Measurements from ENCODE around the gene HAVCR2. TPM values are rescaled to one million over a fixed set of nuclear protein-coding genes. Genes with fewer than 3 reads are reported as not detected.

The HAVCR2 gene
- total RNA-seq, 1 experiment from 2014 or later: not detected

DNA sequence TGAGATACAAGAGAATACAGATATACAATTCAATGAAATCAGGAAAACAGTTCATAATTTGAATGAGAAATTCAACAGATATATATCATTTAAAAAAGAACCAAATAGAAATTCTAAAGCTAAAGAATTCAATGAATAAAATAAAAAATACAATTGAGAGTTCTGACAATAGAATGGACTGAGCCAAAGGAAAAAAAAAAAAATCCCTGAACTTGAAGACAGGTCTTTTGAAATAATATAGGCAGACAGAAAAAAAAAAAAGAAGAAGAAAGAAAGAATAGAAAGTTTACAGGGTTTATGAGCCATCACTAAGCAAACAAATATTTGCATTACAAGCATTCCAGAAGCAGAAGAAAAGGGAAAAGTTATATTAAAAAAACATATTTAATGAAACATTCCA, 12.9 kb upstream of the HAVCR2 start:
- DNase-seq (ENCODE audit: low read depth, low spot score) (no peak), ATAC-seq (no peak)
- Histone ChIP-seq H3K27me3 (ENCODE audit: control insufficient read depth, insufficient read depth, low read length) (no peaks in the 10 kb centered on the region), H3K9me3 (ENCODE audit: control insufficient read depth, insufficient read depth, low read depth, low read length) (no peaks in the 10 kb centered on the region), H3K27ac (ENCODE audit: low read length) (no peak overlapping the region), H3K36me3 (ENCODE audit: control insufficient read depth, insufficient read depth, low read length) (no peaks in the 10 kb centered on the region), H3K4me3 (ENCODE audit: low read depth in 2 of 2, low read length in 2 of 2) (no peak overlapping the region), H3K4me1 (ENCODE audit: control insufficient read depth, insufficient read depth, low read length) (no peaks in the 10 kb centered on the region)
- no peak for TF ChIP-seq SIN3A (IDR thresholded peaks at IDR 0.05; ENCODE audit: borderline replicate concordance, insufficient read depth, low read depth, low read length)
- no peak for TF ChIP-seq TCF7L2 (IDR thresholded peaks at IDR 0.05; ENCODE audit: low read depth, low read length)
- no peak for TF ChIP-seq POLR2AphosphoS5 (IDR thresholded peaks at IDR 0.05; ENCODE audit: low read depth, low read length)
- TF ChIP-seq, protein P1, sequence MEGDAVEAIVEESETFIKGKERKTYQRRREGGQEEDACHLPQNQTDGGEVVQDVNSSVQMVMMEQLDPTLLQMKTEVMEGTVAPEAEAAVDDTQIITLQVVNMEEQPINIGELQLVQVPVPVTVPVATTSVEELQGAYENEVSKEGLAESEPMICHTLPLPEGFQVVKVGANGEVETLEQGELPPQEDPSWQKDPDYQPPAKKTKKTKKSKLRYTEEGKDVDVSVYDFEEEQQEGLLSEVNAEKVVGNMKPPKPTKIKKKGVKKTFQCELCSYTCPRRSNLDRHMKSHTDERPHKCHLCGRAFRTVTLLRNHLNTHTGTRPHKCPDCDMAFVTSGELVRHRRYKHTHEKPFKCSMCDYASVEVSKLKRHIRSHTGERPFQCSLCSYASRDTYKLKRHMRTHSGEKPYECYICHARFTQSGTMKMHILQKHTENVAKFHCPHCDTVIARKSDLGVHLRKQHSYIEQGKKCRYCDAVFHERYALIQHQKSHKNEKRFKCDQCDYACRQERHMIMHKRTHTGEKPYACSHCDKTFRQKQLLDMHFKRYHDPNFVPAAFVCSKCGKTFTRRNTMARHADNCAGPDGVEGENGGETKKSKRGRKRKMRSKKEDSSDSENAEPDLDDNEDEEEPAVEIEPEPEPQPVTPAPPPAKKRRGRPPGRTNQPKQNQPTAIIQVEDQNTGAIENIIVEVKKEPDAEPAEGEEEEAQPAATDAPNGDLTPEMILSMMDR (IDR thresholded peaks at IDR 0.05): no peak
- TF ChIP-seq, protein P2, sequence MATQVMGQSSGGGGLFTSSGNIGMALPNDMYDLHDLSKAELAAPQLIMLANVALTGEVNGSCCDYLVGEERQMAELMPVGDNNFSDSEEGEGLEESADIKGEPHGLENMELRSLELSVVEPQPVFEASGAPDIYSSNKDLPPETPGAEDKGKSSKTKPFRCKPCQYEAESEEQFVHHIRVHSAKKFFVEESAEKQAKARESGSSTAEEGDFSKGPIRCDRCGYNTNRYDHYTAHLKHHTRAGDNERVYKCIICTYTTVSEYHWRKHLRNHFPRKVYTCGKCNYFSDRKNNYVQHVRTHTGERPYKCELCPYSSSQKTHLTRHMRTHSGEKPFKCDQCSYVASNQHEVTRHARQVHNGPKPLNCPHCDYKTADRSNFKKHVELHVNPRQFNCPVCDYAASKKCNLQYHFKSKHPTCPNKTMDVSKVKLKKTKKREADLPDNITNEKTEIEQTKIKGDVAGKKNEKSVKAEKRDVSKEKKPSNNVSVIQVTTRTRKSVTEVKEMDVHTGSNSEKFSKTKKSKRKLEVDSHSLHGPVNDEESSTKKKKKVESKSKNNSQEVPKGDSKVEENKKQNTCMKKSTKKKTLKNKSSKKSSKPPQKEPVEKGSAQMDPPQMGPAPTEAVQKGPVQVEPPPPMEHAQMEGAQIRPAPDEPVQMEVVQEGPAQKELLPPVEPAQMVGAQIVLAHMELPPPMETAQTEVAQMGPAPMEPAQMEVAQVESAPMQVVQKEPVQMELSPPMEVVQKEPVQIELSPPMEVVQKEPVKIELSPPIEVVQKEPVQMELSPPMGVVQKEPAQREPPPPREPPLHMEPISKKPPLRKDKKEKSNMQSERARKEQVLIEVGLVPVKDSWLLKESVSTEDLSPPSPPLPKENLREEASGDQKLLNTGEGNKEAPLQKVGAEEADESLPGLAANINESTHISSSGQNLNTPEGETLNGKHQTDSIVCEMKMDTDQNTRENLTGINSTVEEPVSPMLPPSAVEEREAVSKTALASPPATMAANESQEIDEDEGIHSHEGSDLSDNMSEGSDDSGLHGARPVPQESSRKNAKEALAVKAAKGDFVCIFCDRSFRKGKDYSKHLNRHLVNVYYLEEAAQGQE (IDR thresholded peaks at IDR 0.05; ENCODE audit: insufficient read depth in 1 of 2, low read depth in 2 of 2, low read length in 1 of 2): no peak
- ChIA-PET CTCF (no interaction called here), POLR2A (no interaction called here)
- intact Hi-C loops (cut with micrococcal nuclease; ENCODE audit: unreplicated experiment) (no loop called here), in situ Hi-C loops (cut with HindIII; ENCODE audit: low pct_unique_long_range_greater_than_20kb, low sequenced_read_pairs) (no loop called here)
- no TSS peak for BruUV-seq (replicated peaks)

DNA sequence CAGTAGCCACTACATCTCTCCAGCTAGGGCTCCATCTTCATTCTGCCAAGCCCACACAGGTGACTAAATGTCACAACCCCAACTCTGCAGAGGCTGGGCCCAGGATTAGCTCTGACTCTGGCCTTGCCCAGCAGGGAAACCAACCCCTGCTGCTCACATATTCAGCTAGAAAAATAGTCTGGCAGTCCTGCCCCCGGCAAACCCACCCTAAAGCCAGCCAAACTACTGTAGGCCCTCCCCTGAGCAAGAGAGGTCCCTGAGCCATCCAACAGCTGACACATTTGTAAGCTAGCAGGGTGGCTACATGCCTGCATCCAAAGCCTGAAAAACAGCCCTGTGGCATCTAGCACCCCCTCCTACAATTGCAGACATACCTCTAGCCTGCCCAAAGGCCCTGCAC, 11.3 kb upstream of the HAVCR2 start:
- in situ Hi-C loops (cut with HindIII; ENCODE audit: low pct_unique_long_range_greater_than_20kb, low sequenced_read_pairs) (no loop called here), intact Hi-C loops (cut with micrococcal nuclease; ENCODE audit: unreplicated experiment) (no loop called here)
- DNase-seq (ENCODE audit: low read depth, low spot score): no peak
- Histone ChIP-seq H3K4me1 (ENCODE audit: control insufficient read depth, insufficient read depth, low read length) (no peaks in the 10 kb centered on the region), H3K27me3 (ENCODE audit: control insufficient read depth, insufficient read depth, low read length) (no peaks in the 10 kb centered on the region), H3K4me3 (ENCODE audit: low read depth in 2 of 2, low read length in 2 of 2) (no peak overlapping the region), H3K27ac (ENCODE audit: low read length) (no peak overlapping the region), H3K36me3 (ENCODE audit: control insufficient read depth, insufficient read depth, low read length) (no peaks in the 10 kb centered on the region), H3K9me3 (ENCODE audit: control insufficient read depth, insufficient read depth, low read depth, low read length) (no peaks in the 10 kb centered on the region)
- ChIA-PET CTCF (no interaction called here), POLR2A (no interaction called here)
- no peak for ATAC-seq
- no peak for TF ChIP-seq POLR2AphosphoS5 (IDR thresholded peaks at IDR 0.05; ENCODE audit: low read depth, low read length)
- TF ChIP-seq, protein P2 (IDR thresholded peaks at IDR 0.05; ENCODE audit: insufficient read depth in 1 of 2, low read depth in 2 of 2, low read length in 1 of 2): no peak
- no peak for TF ChIP-seq TCF7L2 (IDR thresholded peaks at IDR 0.05; ENCODE audit: low read depth, low read length)
- TF ChIP-seq SIN3A (IDR thresholded peaks at IDR 0.05; ENCODE audit: borderline replicate concordance, insufficient read depth, low read depth, low read length): no peak
- TF ChIP-seq, protein P1 (IDR thresholded peaks at IDR 0.05): no peak
- no TSS peak for BruUV-seq (replicated peaks)

Data from Panc1 (cell line).